Stimulated activated naive CD8-positive, alpha-beta T cell treated with anti-CD3 and anti-CD28 coated beads, Interleukin-15, Interleukin-2, amounts not matched to agents 100 U/mL and 50 U/mL, for 24 hours (primary cell): Measurements from ENCODE around the gene SLC39A9.
A peak's percentile ranks its signal among the peaks of the same experiment; 100 is the strongest.
"Not testable (repeated sequence)": the region's sequence is repeated elsewhere in the genome, so short reads cannot be mapped to it uniquely, and the experiment has no call there.

Source experiments
- ATAC-seq: fragments of 150-1000 bp; cut with Tn5 transposase; one replicate; pipeline ENCODE4 v1.10.0; 2021
- DNase-seq: peaks from one replicate; pipeline ENCODE4 v3.0.0; 2021

The SLC39A9 gene

GRCh38 chr14:69427596-69427995 is 29.1 kb downstream of the SLC39A9 start:
- ATAC-seq (no peak), DNase-seq (no peak)

DNA sequence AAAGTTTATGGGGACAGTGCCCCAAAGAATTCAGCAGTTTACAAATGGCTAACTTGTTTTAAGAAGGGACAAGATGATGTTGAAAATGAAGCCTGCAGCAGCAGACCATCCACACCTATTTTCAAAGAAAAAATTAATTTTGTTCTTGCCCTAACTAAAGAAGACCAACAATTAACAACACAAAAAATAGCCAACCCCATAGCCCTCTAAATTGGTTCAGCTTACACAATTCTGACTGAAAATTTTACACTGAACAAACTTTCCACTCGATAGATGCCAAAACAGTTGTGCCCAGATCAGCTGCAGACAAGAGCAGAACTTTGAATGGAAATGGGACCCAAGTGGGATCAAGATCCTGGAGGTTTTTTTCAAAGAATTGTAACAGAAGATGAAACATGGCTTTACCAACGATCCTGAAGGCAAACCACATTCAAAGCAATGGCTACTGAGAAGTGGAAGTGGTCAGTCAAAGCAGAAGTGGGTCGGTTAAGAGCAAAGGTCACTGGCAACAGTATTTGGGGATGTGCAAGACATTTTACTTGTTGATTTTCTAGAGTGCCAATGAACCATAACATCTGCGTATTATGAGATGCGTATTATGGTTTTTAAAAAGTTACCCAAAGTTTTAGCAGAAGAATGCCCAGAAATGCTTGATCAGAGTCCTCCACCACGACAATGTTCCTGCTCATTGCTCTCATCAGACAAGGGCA is 30.0 kb downstream of the SLC39A9 start:
- ATAC-seq, result no peak
- DNase-seq, result no peak

- DNase-seq, result no peak
- ATAC-seq, result no peak
These were observed 31.2 kb downstream of the SLC39A9 start for GRCh38 chr14:69429643-69430042.

DNA sequence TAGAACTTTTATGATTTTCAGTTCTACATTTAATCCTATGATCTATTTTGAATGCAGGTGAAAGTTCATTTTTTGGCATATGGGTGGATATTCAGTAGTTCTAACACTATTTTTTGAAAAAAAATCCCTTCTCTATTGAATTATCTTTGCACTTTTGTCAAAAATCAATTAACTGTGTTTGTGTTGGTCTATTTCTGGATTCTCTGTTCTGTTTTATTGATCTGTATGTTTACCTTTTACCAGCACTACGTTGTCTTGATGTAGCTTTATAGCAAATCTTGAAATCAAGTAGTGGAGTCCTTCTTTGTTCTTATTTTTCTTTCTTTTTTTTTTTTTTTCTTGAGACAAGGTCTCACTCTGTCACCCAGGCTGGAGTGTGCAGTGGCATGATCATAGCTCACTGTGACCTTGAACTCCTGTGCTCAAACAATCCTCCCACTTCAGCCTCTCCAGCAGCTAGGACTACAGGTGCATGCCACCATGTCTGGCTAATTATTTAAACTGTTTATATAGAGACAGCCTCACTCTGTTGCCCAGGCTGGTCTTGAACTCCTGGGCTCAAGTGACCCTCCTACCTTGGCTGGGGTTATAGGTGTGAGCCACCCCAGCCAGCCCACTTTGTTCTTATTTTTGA is 31.9 kb downstream of the SLC39A9 start:
- ATAC-seq, result no peak
- no peak for DNase-seq

DNA sequence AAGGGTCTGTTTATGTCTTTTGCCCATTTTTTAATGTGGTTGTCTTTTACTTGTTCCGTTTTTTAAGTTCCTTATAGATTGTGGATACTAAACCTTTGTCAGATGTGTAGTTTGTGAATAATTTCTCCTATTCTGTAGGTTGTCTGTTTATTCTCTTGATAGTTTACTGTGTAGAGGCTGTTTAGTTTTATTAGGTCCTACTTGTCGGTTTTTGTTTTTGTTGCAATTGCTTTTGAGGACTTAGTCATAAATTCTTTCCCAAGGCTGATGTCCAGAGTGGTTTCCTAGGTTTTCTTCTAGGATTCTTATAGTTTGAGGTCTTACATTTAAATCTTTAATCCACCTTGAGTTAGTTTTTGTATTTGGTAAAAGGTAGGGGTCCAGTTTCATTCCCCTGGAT is 33.9 kb downstream of the SLC39A9 start:
- ATAC-seq (no peak), DNase-seq (no peak)

DNA sequence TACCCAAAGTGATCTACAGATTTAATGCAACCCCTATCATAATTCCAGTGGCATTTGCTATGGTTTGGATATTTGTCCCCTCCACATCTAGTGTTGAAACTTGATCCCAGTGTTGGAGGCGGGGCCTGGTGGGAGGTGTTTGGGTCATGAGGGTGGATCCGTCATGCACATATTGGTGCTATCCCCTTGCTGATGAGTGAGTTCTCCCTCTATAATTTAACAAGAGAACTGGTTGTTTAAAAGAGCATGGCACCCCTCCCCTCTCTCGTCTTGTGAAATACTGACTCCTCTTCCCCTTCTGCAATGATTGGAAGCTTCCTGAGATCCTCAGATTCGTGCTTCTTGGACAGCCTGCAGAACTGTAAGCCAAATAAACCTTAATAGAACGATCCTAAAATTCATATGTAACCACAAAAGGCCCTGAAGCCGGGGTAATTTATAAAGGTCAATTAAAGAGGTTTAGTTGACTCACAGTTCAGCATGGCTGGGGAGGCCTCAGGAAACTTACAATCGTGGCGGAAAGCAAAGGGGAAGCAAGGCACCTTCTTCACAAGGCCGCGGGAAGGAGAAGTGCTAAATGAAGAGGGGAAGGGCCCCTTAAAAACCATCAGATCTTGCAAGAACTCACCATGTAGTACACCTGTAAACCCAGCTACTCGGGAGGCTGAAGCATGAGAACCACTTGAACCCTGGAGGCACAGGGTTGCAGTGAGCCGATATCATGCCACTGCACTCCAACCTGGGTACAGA is 41.2 kb downstream of the SLC39A9 start:
- no peak for ATAC-seq

GRCh38 chr14:69441948-69442347 is 43.5 kb downstream of the SLC39A9 start:
- no peak for DNase-seq

More for the DNA sequence above, 41.2 kb downstream of the SLC39A9 start:
- no peak for DNase-seq

GRCh38 chr14:69443296-69443805 is 44.9 kb downstream of the SLC39A9 start:
- ATAC-seq (no peak), DNase-seq (no peak)

More at GRCh38 chr14:69441948-69442347, 43.5 kb downstream of the SLC39A9 start:
- ATAC-seq, result no peak

DNA sequence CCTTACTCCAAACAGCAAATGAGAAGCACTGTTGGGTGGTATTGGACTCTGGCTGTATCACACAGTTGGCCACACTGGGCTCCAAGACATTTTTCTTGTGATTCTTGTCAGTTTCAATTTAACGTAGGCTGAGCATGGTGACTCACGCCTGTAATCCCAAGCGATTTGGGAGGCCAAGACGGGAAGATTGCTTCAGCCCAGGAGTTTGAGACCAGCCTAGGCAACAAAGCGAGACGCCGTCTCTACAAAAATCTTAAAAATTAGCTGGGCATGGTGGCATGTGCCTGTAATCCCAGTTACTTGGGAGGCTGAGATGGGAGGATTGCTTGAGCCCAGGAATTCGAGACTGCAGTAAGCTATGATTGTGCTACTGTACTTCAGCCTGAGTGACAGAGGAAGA is 50.7 kb downstream of the SLC39A9 start:
- ATAC-seq, result no peak
- DNase-seq, result no peak

- no peak for ATAC-seq
- DNase-seq, result no peak
These were observed 53.4 kb downstream of the SLC39A9 start for GRCh38 chr14:69451941-69452340.

DNA sequence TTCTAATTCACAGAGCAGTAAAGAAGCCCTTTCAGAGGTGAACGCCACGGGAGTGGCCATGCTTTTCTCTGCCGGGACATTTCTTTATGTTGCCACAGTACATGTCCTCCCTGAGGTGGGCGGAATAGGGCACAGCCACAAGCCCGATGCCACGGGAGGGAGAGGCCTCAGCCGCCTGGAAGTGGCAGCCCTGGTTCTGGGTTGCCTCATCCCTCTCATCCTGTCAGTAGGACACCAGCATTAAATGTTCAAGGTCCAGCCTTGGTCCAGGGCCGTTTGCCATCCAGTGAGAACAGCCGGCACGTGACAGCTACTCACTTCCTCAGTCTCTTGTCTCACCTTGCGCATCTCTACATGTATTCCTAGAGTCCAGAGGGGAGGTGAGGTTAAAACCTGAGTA is 59.9 kb downstream of the SLC39A9 start:
- no peak for DNase-seq
- no peak for ATAC-seq

DNA sequence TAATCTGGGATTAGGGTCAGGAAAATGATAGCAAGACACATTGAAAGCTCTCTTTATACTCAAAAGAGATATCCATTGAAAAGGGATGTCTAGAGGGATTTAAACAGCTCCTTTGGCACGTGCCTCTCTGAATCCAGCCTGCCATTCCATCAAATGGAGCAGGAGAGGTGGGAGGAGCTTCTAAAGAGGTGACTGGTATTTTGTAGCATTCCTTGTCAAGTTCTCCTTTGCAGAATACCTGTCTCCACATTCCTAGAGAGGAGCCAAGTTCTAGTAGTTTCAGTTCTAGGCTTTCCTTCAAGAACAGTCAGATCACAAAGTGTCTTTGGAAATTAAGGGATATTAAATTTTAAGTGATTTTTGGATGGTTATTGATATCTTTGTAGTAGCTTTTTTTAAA is 60.6 kb downstream of the SLC39A9 start:
- ATAC-seq, result no peak

DNA sequence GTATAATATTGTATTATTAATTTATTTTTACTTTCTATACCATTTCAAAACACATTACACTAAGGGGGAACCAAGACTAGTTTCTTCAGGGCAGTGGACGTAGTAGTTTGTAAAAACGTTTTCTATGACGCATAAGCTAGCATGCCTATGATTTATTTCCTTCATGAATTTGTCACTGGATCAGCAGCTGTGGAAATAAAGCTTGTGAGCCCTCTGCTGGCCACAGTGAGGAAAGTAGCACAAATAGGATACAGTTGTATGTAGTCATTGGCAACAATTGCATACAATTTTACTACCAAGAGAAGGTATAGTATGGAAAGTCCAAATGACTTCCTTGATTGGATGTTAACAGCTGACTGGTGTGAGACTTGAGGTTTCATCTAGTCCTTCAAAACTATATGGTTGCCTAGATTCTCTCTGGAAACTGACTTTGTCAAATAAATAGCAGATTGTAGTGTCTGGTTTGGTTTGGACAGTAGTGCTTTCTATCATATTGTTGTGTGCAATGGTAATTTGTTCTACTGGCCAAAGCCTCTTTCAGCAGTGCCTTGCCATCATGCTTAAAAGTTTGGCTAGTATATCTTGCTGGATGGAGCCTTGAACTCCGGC is 61.7 kb downstream of the SLC39A9 start:
- ATAC-seq (peak; percentile 91), DNase-seq (peak; percentile 52)

More for the DNA sequence above, 60.6 kb downstream of the SLC39A9 start:
- DNase-seq, result no peak

DNA sequence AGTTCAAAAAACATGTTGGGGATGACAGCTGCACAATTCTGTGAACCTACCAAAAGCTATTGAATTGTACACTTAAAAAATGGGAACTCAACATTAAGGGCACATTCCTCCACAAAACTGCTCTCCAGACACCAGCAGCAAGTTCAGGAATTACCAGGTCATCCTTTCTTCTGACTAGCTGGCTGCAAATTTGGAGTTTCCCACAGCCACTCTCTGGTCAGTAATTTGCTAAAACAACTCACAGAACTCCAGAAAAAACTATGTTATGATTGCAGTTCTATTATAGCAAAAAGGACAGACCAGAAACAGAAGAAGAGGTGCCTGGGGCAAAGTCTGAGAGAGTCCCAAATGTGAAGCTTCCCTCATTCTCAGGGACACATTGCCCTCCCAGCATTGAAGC is 65.9 kb downstream of the SLC39A9 start:
- no peak for ATAC-seq
- DNase-seq, result no peak

GRCh38 chr14:69464829-69465228 is 66.3 kb downstream of the SLC39A9 start:
- ATAC-seq (no peak), DNase-seq (no peak)

GRCh38 chr14:69468949-69469348 is 70.5 kb downstream of the SLC39A9 start:
- no peak for DNase-seq
- no peak for ATAC-seq

GRCh38 chr14:69471436-69471835 is 72.9 kb downstream of the SLC39A9 start:
- no peak for ATAC-seq
- no peak for DNase-seq

GRCh38 chr14:69471916-69472315 is 73.4 kb downstream of the SLC39A9 start:
- ATAC-seq (no peak), DNase-seq (no peak)

- DNase-seq (no peak), ATAC-seq (no peak)
These were observed 74.8 kb downstream of the SLC39A9 start for GRCh38 chr14:69473260-69473659.

GRCh38 chr14:69473946-69474345 is 75.5 kb downstream of the SLC39A9 start:
- ATAC-seq (no peak), DNase-seq (no peak)

DNA sequence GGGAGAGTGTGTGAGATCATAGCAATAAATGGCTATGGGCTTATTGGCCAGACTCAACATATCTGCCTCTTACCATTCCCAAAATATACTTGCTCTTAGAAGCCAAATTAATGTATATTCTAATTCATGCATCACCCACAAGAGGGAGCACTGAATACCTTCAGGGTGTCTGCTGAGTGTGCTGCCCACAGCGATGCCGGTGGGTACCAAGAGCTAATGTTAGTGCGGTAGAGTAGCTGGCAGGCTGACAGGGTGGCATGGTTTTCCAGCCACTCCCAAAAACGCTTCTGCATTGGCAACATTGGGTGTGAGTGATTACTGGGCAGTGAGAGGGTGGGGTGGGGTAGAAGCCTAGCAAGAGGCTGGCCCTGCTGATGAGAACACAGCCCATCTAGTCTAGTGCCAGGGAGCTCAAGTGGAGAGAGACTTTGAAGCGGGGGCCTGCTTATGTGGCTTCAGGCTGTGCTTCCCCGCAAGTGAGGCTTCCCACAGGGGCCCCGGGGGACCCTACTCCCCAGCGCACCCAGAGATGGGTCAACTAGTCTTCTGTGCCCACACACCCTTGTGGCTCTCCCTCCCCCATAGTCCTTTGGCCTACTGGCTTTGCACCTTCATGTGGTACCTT is 76.8 kb downstream of the SLC39A9 start:
- ATAC-seq (no peak), DNase-seq (no peak)

GRCh38 chr14:69476824-69477450 is 78.4 kb downstream of the SLC39A9 start:
- DNase-seq, ATAC-seq: not testable (repeated sequence)
